ENCODE data around the gene ZNF830. TPM values are rescaled to one million over a fixed set of nuclear protein-coding genes. Genes with fewer than 3 reads are reported as not detected.
"Not testable (repeated sequence)": the region's sequence is repeated elsewhere in the genome, so short reads cannot be mapped to it uniquely, and the experiment has no call there.

ZNF830 gene
- total RNA-seq, 1 experiment from 2014 or later = 25.4 TPM

DNA sequence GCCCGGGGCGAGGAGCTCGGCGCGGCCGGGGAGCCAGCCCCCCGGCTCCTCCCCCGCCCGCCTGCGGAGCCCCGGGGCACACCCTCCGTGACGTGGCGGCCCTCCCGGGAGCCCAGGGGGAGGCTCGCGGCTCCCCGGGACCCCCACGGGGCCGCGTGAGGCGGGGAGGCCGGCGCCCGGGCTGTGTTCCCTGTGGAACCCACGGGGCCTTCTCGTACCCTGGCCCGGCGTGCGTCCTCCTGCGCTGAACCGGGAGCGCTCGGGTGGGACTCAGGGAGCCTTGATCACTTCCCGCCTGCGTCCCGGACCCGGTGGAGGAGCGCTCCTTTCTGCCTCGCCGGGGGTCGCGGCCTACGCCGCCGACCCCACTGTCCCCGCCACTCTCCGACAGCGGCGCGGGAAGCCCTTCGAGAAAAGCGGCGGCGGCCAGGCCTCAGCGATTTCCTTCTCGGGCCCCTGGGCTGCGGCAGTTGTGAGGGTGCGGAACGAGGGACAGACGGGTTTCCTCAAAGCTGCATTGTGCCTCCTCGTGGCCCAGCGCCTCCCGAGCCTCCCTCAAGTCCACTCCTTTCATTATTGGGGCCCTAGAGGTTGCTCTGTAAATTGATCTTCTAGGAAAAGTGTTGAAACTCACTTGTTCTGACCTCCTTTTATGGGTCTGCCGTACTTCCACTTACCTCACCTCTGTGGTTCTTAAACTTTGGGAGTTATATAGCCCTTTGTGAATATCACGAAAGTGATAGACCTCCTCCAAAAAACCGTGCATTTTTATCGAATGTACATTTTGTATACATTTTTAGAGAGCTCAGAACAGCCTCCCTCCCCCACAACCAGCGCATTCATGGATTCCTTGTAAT lies 19.6 kb downstream of the ZNF830 start:
- Histone ChIP-seq H3K4me1 (0 out of 2 replicates have a peak, but pooled peaks cover 5% of the 10 kb centered on the region), H3K27ac (peak overlapping the region; percentile 95), H3K36me3 (peaks cover 14% of the 10 kb centered on the region), H3K4me3 (peak overlapping the region; percentile 90), H3K27me3 (no peaks in the 10 kb centered on the region), H3K9me3 (replicated peaks) (no peaks in the 10 kb centered on the region)
- DNase-seq = peak; percentile 78 to 85

- no peak for DNase-seq
- H3K9me3 ChIP-seq (replicated peaks) = no peaks in the 10 kb centered on the region
- H3K36me3 ChIP-seq = peaks cover 21% of the 10 kb centered on the region
- no peaks in the 10 kb centered on the region for H3K27me3 ChIP-seq
- H3K4me3 ChIP-seq = peak overlapping the region; percentile 90
- H3K4me1 ChIP-seq = 0 out of 2 replicates have a peak, but pooled peaks cover 5% of the 10 kb centered on the region
- peak overlapping the region; percentile 95 for H3K27ac ChIP-seq
Observed at GRCh38 chr17:34981538-34982241, 20.4 kb downstream of the ZNF830 start.

- no peak for DNase-seq
- Histone ChIP-seq H3K36me3 (peaks cover 65% of the 10 kb centered on the region), H3K4me1 (no peaks in the 10 kb centered on the region), H3K27ac (no peak overlapping the region), H3K9me3 (replicated peaks) (no peaks in the 10 kb centered on the region), H3K4me3 (no peak overlapping the region), H3K27me3 (no peaks in the 10 kb centered on the region)
Observed at GRCh38 chr17:34987232-34987631, 25.9 kb downstream of the ZNF830 start.

GRCh38 chr17:34988644-34989043 lies 27.3 kb downstream of the ZNF830 start:
- Histone ChIP-seq H3K4me1 (no peaks in the 10 kb centered on the region), H3K27ac (no peak overlapping the region), H3K9me3 (replicated peaks) (no peaks in the 10 kb centered on the region), H3K4me3 (no peak overlapping the region), H3K27me3 (no peaks in the 10 kb centered on the region), H3K36me3 (peaks cover 76% of the 10 kb centered on the region)
- DNase-seq = no peak

DNA sequence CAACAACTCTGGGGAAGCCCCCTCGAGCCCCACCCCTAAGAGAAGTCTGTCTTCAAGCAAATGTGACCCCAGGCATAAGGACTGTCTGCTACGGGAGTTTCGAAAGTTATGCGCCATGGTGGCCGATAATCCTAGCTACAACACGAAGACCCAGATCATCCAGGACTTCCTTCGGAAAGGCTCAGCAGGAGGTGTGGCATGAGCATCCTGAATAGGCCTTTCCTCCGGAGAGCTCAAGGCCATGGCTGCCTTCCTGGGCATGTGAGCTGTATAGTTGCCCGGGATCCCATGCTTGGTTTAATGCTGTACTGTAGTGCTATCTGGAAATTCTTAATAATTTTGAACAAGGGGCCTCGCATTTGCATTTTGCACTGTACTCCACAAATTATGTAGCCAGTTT lies 28.1 kb downstream of the ZNF830 start:
- no peaks in the 10 kb centered on the region for H3K9me3 ChIP-seq (replicated peaks)
- no peaks in the 10 kb centered on the region for H3K27me3 ChIP-seq
- no peak overlapping the region for H3K4me3 ChIP-seq
- no peak overlapping the region for H3K27ac ChIP-seq
- H3K36me3 ChIP-seq = peaks cover 77% of the 10 kb centered on the region
- DNase-seq = no peak
- H3K4me1 ChIP-seq = no peaks in the 10 kb centered on the region

GRCh38 chr17:34990921-34991365 lies 29.6 kb downstream of the ZNF830 start:
- Histone ChIP-seq H3K27ac (no peak overlapping the region), H3K27me3 (no peaks in the 10 kb centered on the region), H3K9me3 (replicated peaks) (no peaks in the 10 kb centered on the region), H3K4me1 (no peaks in the 10 kb centered on the region), H3K36me3 (peaks cover 84% of the 10 kb centered on the region), H3K4me3 (no peak overlapping the region)
- DNase-seq = no peak

GRCh38 chr17:34991606-34992005 lies 30.3 kb downstream of the ZNF830 start:
- no peak for DNase-seq
- H3K27ac ChIP-seq = no peak overlapping the region
- H3K36me3 ChIP-seq = peaks cover 84% of the 10 kb centered on the region

DNA sequence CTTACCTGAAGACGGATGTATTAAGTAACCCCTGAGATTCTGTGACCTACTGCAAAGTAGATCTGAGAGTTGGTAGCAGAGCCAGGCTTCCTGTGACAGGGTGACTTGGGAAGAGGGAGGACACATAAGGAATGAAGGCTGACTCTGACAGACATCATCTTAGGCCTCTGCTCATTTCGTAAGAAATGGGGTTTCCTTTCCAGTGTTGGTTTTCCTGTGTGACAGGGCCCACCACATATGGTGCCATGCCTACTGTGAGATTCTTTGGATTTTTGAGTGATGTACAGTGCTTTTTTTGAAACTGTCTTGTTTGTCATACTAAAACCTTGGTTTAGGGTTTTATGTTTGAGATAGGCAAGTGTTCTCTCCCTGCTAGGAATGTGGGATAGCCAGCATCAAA lies 31.7 kb downstream of the ZNF830 start:
- no peaks in the 10 kb centered on the region for H3K9me3 ChIP-seq (replicated peaks)
- no peaks in the 10 kb centered on the region for H3K27me3 ChIP-seq
- DNase-seq = no peak
- peaks cover 86% of the 10 kb centered on the region for H3K36me3 ChIP-seq
- no peak overlapping the region for H3K4me3 ChIP-seq
- H3K27ac ChIP-seq = no peak overlapping the region
- H3K4me1 ChIP-seq = no peaks in the 10 kb centered on the region

More at GRCh38 chr17:34991606-34992005, 30.3 kb downstream of the ZNF830 start:
- Histone ChIP-seq H3K4me1 (no peaks in the 10 kb centered on the region), H3K27me3 (no peaks in the 10 kb centered on the region), H3K4me3 (no peak overlapping the region), H3K9me3 (replicated peaks) (no peaks in the 10 kb centered on the region)

- H3K4me3 ChIP-seq = no peak overlapping the region
- no peaks in the 10 kb centered on the region for H3K9me3 ChIP-seq (replicated peaks)
- H3K36me3 ChIP-seq = peaks cover 88% of the 10 kb centered on the region
- no peak for DNase-seq
- H3K27ac ChIP-seq = no peak overlapping the region
- no peaks in the 10 kb centered on the region for H3K4me1 ChIP-seq
- H3K27me3 ChIP-seq = no peaks in the 10 kb centered on the region
Observed at GRCh38 chr17:34996422-34997285, 35.3 kb downstream of the ZNF830 start.

DNA sequence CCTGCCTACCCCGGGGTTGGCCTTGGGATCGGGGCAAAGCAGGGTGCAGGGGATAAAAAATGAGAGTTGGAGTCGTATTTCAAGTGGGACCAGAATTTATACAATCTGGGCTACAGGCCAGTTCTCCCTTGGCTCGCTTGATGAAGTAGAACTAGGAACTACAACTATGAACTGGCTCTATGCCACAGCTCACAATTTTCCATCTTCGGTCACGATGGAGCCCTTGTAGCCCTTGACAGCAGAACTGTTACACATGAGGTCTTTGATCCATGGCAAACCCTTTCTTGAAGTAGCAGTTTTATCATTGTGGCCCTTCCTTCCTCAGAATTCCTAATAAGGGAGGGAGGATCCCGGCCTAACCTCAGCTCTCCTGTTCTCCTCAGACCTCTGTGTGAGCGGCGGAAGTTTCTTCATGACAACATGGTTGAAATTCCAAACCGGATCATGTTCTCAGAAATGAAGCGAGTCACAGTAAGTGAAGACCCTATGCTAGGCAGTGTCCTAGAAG lies 36.1 kb downstream of the ZNF830 start:
- Histone ChIP-seq H3K36me3 (peaks cover 86% of the 10 kb centered on the region), H3K4me1 (no peaks in the 10 kb centered on the region), H3K9me3 (replicated peaks) (no peaks in the 10 kb centered on the region), H3K27me3 (no peaks in the 10 kb centered on the region), H3K27ac (no peak overlapping the region), H3K4me3 (no peak overlapping the region)
- no peak for DNase-seq

DNA sequence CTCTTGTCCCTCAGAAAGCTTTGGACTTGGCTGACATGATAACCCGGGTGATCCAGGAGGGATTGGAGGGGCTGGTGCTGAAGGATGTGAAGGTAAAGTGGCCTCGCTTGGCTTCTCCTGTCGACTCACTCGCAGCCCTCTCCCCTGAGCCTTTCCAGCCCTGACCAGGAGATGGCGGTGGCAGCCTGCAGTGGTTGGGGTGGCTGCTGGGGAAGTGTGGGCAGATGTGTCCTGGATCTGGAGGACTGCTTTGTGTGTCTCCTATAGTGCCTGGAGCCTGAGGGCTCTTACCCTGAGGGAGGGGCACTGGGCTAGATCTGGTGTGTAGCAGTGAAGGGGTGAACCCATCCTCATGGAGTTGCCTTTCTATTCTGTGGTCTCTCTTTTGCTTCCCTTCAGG lies 36.9 kb downstream of the ZNF830 start:
- no peaks in the 10 kb centered on the region for H3K27me3 ChIP-seq
- H3K4me3 ChIP-seq = no peak overlapping the region
- no peak overlapping the region for H3K27ac ChIP-seq
- H3K4me1 ChIP-seq = no peaks in the 10 kb centered on the region
- peaks cover 81% of the 10 kb centered on the region for H3K36me3 ChIP-seq
- peak; percentile 45 to 65 for DNase-seq
- no peaks in the 10 kb centered on the region for H3K9me3 ChIP-seq (replicated peaks)

DNA sequence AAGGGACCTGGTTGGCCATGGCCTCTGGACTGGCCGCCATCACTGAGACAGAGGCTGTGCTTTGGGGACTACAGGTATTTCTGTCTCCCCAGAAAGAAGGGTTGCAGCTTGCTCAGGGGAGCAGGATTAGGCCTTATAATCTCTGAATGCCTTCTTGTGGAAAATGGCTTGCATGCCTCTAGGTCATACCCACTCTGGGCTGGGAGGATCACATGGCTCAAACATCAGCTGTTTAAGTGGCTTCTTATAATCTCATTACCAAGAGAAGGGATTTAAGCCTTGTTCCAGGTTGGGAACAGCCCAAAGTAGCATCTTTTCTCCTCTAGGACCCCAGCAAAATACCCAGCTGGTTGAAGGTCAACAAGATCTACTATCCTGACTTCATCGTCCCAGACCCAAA lies 38.1 kb downstream of the ZNF830 start:
- Histone ChIP-seq H3K4me1 (no peaks in the 10 kb centered on the region), H3K27me3 (no peaks in the 10 kb centered on the region), H3K27ac (no peak overlapping the region), H3K4me3 (no peak overlapping the region), H3K9me3 (replicated peaks) (no peaks in the 10 kb centered on the region), H3K36me3 (peaks cover 83% of the 10 kb centered on the region)
- no peak for DNase-seq

DNA sequence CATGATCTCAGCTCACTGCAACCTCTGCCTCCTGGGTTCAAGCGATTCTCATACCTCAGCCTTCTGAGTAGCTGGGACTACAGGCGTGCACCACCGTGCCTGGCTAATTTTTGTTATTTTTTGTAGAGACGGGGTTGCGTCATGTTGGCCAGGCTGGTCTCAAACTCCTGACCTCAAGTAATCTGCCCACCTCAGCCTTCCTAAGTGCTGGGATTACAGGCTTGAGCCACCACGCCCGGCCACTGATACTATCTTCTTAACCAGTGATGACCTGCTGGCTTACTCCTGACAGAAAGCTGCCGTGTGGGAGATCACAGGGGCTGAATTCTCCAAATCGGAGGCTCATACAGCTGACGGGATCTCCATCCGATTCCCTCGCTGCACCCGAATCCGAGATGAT lies 39.6 kb downstream of the ZNF830 start:
- not testable (repeated sequence) for H3K4me3 ChIP-seq; H3K9me3 ChIP-seq (replicated peaks); H3K4me1 ChIP-seq; DNase-seq; H3K27me3 ChIP-seq; H3K27ac ChIP-seq
- H3K36me3 ChIP-seq = peaks cover 82% of the 10 kb centered on the region

DNA sequence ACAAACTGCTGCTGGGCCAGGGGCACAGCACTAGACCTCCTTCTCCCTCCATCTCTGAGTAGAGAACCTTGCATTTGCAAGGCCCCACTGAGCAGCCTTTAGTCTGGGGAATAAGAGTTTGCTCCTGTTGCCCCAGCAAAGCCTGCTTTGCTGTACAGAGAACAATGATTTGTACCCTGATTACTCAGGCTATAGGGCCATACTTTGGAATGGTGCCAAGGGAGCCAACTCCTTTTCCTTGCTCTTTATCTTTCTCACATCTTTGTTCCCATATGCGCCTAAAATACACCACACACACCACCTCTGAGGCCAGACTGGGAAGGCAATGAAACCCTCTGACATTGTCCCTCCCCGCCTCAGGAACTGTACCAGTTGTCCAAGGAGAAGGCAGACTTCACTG lies 40.2 kb downstream of the ZNF830 start:
- DNase-seq = no peak
- no peak overlapping the region for H3K27ac ChIP-seq
- no peaks in the 10 kb centered on the region for H3K27me3 ChIP-seq
- H3K36me3 ChIP-seq = peaks cover 77% of the 10 kb centered on the region
- H3K4me3 ChIP-seq = no peak overlapping the region
- H3K4me1 ChIP-seq = no peaks in the 10 kb centered on the region
- H3K9me3 ChIP-seq (replicated peaks) = no peaks in the 10 kb centered on the region
